GM18499 (cell line): ENCODE data around the gene PRR19.
A peak's percentile ranks its signal among the peaks of the same experiment; 100 is the strongest.
"Not testable (repeated sequence)": the region's sequence is repeated elsewhere in the genome, so short reads cannot be mapped to it uniquely, and the experiment has no call there.

Experiments
- ATAC-seq: cut with Tn5 transposase; IDR thresholded peaks from one replicate; pipeline ENCODE4 v1.9.1; 2021; ENCODE audit warnings: moderate number of reproducible peaks; ENCODE audit not compliant: insufficient read depth, unreplicated experiment

PRR19 gene

GRCh38 chr19:42323473-42323851 lies 21.5 kb downstream of the PRR19 start:
- ATAC-seq = no peak

GRCh38 chr19:42323852-42324654 lies 22.1 kb downstream of the PRR19 start:
- ATAC-seq = no peak

- no peak for ATAC-seq
Measured at GRCh38 chr19:42324655-42325307, 22.8 kb downstream of the PRR19 start.

DNA sequence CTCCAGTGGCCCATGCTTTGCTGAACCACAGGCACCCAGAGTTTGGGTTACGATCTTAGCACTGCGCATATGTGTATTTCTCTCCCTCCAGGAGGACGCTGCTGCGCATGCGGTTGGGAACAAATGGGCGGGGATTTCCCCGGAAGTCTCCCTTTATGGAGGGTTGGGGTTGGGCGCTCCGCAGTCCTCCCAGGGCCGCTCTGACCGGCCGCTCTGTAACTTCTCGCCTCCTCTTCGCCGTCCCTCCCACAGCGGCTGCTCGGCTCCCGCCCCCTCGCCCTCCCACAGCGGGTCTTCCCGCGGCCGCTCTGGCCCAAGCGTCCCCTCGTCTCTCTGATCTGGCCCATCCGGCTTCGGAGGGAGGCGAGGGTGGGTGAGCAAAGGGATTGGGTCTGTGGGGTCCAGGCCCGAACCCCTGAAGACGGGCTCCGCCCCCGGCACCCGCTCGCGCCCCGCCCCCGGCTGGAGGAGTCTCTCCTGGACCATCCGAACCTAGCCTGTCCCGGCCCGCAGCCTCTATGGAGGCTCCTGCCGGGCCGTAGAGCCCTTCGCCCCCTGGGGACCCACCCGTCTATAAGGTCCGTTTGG lies 23.5 kb downstream of the PRR19 start, which contains the start of gene MEGF8:
Gene MEGF8, plus strand, starts transcription at position 328 of the 588 bp plus-strand sequence. CDS start 609 bp downstream, outside the sequence.
- peak; percentile 92 for ATAC-seq

GRCh38 chr19:42325896-42326771 lies 24.2 kb downstream of the PRR19 start:
- ATAC-seq = no peak

DNA sequence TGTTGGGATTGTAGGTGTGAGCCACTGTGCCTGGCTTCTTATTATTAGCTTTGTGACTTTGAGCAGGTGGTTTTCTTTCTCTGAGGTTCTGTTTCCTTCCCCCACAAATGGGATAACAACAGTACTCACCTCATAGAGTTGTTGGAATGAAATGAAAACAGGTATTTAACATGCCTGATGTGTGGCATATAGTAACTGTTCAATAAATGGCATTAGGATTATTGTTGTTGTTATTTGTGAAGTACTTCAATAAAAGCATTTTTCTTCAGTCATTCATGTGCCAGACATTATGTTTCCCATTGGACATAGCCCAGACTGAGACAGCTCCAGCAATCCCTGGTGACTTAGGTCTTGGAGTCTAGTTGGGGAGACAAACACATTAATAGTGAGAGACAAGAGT lies 25.0 kb downstream of the PRR19 start:
- ATAC-seq = no peak

DNA sequence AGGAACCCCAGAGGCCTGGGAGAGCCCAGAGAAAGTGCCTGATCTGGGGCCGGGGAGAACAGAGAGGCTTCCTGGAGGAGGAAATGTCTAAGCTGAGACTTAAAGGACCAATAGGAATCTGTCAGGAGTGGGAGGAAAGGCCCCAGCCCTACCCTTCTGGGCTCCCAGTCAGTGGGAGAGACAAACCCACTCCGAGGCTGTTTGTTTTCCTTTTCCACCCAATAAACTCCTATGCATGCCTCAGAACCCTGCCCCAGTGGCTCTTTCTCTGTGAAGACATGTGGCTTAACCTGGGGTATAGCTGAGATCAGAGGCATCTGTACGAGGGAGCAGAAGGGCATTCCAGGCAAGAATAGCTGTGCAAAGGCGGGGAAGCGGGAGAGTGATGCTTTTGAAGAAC lies 25.4 kb downstream of the PRR19 start:
- no peak for ATAC-seq

GRCh38 chr19:42328106-42328505 lies 26.2 kb downstream of the PRR19 start:
- ATAC-seq = no peak

GRCh38 chr19:42328854-42329253 lies 26.9 kb downstream of the PRR19 start:
- no peak for ATAC-seq

- no peak for ATAC-seq
Measured at GRCh38 chr19:42330241-42330711, 28.3 kb downstream of the PRR19 start.

GRCh38 chr19:42331333-42331732 lies 29.4 kb downstream of the PRR19 start:
- not testable (repeated sequence) for ATAC-seq

- ATAC-seq = no peak
Measured at GRCh38 chr19:42332059-42332458, 30.1 kb downstream of the PRR19 start.

GRCh38 chr19:42333018-42333417 lies 31.1 kb downstream of the PRR19 start:
- ATAC-seq = no peak

DNA sequence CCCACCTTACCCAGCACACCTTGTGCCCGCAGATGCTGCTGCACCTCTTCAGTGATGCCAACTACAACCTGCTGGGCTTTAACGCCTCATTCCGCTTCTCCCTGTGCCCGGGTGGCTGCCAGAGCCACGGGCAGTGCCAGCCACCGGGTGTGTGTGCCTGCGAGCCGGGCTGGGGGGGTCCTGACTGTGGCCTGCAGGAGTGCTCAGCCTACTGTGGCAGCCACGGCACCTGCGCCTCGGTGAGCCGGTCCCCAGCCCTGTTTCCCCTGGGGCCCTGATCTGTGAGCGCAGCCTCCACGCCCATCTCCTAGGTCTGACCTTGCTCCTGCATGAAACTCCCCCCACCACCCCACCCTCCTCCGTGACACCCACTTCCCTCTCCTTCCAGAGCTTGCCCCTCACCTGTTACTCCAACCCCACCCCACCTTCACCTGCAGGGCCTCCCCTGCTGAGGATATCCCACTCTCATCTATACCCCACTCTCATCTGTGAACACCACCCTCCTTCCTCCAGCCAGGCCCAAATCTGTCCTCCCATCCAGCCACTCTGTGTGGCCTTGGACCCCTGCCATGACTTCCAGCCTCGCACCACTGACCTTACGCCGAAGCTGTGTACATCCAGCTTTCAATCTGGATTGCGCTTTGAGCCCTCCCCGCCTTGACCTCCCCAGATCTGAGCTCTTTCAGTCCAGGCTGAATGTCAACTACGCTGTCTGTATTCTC lies 32.2 kb downstream of the PRR19 start:
- no peak for ATAC-seq

- no peak for ATAC-seq
Measured at GRCh38 chr19:42334697-42335373, 32.9 kb downstream of the PRR19 start.

GRCh38 chr19:42335374-42335936 lies 33.5 kb downstream of the PRR19 start:
- no peak for ATAC-seq

- no peak for ATAC-seq
Measured at GRCh38 chr19:42335971-42336370, 34.0 kb downstream of the PRR19 start.

DNA sequence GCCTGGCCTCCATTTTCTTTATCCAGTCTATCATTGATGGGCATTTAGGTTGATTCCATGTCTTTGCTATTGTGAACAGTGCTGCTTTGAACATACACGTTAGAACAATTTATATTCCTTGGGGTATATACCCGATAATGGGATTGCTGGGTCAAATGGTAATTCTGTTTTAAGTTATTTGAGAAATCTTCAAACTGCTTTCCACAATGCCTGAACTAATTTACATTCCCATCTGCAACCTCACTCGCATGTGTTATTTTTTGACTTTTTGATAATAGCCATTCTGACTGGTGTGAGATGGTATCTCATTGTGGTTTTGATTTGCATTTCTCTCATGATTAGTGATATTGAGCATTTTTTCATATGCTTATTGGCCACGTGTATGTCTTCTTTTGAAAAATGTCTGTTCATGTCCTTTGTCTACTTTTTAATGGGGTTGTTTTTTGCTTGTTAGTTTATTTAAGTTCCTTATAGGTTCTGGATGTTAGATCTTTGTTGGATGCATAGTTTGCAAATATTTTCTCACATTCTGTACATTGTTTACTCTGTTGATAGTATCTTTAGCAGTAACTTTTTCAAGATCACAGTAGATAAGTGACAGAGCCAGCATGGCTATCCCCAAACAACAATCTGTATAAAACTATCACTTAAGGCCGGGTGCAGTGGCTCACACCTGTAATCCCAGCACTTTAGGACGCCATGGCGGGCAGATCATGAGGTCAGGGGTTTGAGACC lies 37.4 kb downstream of the PRR19 start:
- ATAC-seq = not testable (repeated sequence)
